ENCODE data around the gene TOMM20. TPM values are rescaled to one million over a fixed set of nuclear protein-coding genes. Genes with fewer than 3 reads are reported as not detected.

TOMM20 gene
- total and polyA plus RNA-seq, 2 of the 8 experiments (the other 6 are each of a cell fraction or from before 2014, with no cell fraction given), result 71.4 to 168 TPM

DNA sequence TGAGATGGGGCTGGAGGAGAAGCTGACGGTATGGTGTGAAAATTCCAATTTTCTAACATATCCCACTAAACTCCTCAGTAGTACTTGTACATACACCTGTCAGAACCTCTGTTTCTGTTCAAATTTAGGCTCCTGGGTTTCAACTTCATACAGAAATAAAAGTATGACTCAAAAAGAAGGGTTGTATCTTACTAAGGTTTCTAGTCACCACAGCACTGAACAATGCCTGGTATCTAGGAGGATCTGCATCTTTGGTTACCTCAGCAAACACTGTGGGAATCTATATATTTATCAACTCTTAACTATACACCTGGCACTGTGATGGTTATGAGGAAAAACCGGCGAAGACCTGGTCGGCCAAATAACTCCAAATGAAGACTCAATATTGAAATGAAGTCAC is 18.6 kb upstream of the TOMM20 start (continued):
- TF ChIP-seq KDM4A (IDR thresholded peaks at IDR 0.05; ENCODE audit: low read depth, low read length, severe bottlenecking), result no peak
- no peak for TF ChIP-seq YY1 (IDR thresholded peaks at IDR 0.05; ENCODE audit: low read depth, low read length)
- no peak for TF ChIP-seq PHF8 (conservative IDR thresholded peaks at IDR 0.05; ENCODE audit: low read depth, low read length)
- TF ChIP-seq SP1 (IDR thresholded peaks at IDR 0.05; ENCODE audit: low read depth, low read length), result no peak
- no peak for TF ChIP-seq HDAC6 (IDR thresholded peaks at IDR 0.05; ENCODE audit: low read depth, low read length)
- TF ChIP-seq BRCA1 (IDR thresholded peaks at IDR 0.05; ENCODE audit: low read depth, low read length), result no peak
- TF ChIP-seq TBP (IDR thresholded peaks at IDR 0.05; ENCODE audit: low read depth, low read length), result no peak

Measured in H1 (cell line).